Adrenal gland (tissue), 5 donors: ENCODE results near the gene KRT78.
"Not testable (repeated sequence)": the region's sequence is repeated elsewhere in the genome, so short reads cannot be mapped to it uniquely, and the experiment has no call there.

Experiments used
- CTCF ChIP-seq, 6 experiments: fragments of 450-650 bp in 4 of 6; fragments of 200-600 bp in 2 of 6; sonication (generic) in 1 of 6; IDR thresholded peaks; 1 replicate in 5 of 6; 2 replicates in 1 of 6; pipeline versions ENCODE4 v1.5.1 to v1.8.0; 2016 to 2021; ENCODE audit warnings: antibody characterized with exemption in 6 of 6, mild to moderate bottlenecking in 2 of 6, moderate library complexity in 1 of 6
- POLR2A ChIP-seq, 2 donors: fragments of 450-650 bp; IDR thresholded peaks; one replicate each; pipeline ENCODE4 v1.6.1; 2017; ENCODE audit warnings: antibody characterized with exemption in 2 of 2, mild to moderate bottlenecking in 2 of 2, moderate library complexity in 1 of 2
- donor health status: DM: no; HTN: no; CAD: no.

- TF ChIP-seq CTCF, POLR2A (IDR thresholded peaks at IDR 0.05): not testable (repeated sequence)
Measured at GRCh38 chr12:52880499-52880898, 31.7 kb upstream of the KRT78 start.
